ENCODE data around the gene HOXA5.

HOXA5 gene

DNA sequence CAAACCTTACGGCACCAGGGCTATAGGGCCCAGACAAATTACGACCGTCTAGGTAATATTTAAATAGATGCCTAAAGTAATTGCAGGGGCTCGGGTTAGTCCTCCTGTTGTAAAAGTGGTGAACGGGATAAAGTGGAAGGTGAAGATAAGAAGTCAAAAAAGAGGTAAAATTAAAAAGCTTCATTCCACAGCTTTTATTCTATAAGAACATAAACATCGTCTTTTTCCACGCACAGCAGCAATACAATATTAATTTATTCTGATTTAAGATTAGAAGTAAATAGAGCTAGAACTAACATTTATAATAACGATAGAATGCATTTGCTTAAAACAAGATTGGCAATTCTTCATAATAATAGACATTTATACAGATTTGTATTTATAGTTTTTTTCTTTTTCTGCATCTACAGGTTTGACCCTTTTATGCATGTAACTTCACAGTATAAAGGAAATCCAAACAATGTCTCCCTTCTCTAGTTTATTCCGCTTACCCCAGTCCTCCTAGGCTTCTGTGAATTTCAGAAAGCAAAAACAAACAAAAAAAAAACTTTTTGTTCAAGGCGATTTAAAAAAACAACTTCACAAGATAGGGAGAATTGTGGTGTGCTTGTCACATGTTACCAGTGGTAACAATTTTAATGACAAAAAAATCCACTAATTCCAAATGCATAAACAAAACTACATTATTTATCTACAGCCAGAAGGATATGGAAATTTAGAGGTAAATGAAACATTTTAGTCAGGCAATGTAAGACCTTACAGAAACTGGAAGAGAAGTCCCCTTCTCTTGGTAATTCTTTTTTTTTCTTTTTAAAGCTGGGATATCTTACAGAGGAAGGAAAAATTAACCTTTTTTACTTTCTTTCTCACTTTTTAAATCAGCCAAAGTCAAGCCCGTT, 27.2 kb upstream of the HOXA5 start:
- no peak for DNase-seq

- no peak for DNase-seq
These were observed 26.4 kb upstream of the HOXA5 start for GRCh38 chr7:27169658-27170425.

- DNase-seq = no peak
These were observed 24.9 kb upstream of the HOXA5 start for GRCh38 chr7:27168265-27168947.

GRCh38 chr7:27167916-27168264, 24.4 kb upstream of the HOXA5 start:
- no peak for DNase-seq

DNA sequence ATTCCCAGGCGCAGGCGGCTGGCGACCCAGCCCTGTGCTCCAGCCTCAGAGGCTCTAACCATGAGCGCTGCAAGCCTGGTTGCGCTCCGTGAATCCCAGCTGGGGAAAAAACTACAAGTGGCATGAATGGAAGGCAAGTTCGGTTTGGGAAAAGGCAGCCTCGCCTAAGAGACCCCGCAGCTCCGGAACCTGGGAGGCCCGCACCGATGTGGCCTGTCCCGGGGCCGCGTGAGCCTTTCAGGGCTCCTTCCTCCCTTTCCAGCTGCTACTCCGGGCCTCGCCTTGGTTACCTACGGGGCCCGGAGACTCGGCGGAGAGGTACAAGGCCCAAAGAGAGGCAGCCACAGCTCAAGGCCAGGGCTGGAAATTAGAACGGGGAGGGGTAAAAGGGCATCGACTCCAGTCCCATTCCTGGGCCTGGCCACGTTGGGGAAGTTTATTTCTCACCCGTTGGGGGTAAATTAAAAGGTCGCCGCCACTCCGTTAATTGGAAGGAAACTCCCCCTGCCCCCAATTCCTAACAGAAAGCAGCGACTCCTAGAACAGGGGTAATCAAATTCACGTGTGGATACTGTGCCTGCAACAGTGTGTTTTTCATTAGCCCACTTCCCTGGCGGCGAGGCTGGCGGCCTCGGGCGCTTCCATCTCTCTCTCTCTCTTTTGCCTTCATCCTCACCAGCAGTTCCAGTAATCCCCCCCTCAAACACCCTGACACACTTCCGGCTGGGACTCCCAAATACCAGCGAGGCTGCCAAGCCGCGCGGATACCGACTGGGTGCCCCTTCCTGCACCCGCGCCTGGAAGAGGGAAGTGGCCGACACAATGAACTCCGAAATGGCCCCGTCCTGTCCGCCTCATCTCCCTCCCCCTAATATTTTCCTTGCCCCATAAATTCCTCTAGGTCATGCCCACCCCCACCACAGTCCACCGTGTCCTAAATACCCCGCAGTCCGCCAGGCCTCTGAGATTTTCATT, 23.3 kb upstream of the HOXA5 start:
- no peak for DNase-seq

- DNase-seq = no peak
These were observed 22.6 kb upstream of the HOXA5 start for GRCh38 chr7:27165996-27166530.

- DNase-seq = no peak
These were observed 21.9 kb upstream of the HOXA5 start, which contains the start of gene HOXA9 for GRCh38 chr7:27165089-27165995. TSS of gene HOXA9 (minus strand) at chr7:27165537. CDS start at chr7:27165457, 80 bp downstream.

DNA sequence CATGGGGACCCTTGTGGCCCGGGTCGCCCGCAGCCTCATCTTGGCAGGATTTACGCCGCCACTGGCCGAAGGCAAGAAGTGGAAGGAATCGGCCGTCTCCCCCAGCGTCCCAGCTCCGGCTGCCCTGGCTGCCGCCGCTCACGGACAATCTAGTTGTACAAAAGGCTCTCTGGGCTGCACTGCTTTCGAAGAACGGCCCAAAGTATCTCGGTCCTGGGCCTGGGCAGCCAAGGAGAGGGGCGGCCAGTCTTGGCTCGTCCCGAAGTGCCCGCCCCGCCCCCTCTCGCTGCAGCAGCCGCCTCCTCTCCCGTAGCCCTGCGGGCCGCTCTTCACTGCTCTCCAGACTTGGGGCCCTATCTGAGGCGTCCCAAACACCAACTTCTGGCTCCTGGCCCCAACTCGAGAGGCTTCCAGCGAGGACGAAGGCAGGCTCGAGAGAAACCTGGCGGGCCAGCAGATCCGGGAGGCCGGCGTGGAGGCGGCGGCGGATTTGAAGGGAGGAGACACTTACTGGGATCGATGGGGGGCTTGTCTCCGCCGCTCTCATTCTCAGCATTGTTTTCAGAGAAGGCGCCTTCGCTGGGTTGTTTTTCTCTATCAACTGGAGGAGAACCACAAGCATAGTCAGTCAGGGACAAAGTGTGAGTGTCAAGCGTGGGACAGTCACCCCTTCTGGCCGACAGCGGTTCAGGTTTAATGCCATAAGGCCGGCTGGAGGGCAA, 21.0 kb upstream of the HOXA5 start:
- no peak for DNase-seq

DNA sequence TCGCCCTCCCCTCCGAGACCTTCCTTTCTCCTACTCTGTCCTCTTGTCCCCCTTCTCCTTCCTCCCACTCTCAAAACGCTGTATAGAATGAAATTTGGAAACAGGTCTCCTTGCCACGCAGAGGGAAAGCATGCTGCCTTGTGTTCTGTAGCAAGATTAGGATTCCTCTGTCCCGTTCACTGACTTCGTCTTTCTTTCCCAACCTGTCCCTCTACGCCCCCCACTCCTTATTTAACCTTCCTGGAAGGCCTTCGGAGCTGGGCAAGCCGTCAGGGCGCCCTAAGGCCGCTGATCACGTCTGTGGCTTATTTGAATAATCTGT, 20.5 kb upstream of the HOXA5 start:
- DNase-seq = no peak

DNA sequence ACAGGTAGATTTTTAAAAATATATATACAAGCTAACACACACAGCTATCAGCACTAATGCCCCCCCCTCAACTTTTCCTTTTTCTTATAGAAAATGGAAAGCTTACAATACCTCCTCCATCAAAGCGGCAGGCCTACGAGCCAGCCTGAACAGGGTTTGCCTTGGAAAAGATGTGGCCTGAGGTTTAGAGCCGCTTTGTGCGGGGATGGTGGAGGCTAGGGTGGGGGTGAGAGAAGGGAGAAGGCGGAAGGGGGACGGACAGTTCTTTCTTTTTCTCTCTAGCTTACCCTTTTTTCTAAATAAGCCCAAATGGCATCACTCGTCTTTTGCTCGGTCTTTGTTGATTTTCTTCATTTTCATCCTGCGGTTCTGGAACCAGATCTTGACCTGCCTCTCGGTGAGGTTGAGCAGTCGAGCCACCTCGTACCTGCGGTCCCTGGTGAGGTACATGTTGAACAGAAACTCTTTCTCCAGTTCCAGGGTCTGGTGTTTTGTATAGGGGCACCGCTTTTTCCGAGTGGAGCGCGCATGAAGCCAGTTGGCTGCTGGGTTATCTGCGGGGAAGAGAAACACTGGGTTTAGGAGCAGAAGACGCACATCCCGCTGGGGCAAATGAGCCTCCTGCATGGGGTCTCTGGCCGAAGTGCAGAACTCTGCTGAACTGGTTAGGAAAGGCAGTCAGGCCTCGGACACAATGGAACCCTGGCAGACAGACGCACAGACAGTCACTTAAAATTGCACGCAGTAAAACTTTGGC, 20.0 kb upstream of the HOXA5 start:
- DNase-seq = no peak

DNA sequence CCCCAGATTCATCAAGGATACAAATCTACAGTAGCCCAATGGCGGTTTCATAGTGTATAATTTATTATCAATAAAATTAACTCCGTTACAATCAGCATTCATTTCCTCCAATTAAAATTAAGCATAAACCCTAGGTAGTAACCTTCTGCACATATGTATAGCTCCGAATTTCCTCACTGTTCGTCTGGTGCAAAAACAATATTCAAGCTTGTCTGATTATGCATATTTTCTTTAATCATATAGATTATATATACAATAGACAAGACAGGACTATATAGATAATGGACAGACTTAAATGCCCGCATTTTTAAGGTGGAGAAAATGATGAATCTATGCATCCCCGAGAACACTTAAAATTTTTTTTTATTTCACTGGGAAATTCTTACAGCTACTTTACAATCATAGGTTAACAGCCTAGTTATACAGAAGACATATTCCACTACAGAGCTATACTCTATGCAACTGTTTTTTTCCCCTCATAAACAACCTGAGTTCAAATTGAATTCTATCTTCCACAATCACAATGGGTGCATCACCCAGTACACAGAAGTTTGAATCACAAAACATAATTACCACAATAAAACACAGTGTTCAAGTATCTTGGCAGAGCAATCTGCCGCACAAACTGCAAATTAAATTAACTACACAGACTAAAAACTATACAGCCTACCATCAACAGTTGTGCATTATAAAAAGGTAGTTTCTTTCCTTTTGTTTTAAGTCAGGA, 19.2 kb upstream of the HOXA5 start:
- DNase-seq = no peak

DNA sequence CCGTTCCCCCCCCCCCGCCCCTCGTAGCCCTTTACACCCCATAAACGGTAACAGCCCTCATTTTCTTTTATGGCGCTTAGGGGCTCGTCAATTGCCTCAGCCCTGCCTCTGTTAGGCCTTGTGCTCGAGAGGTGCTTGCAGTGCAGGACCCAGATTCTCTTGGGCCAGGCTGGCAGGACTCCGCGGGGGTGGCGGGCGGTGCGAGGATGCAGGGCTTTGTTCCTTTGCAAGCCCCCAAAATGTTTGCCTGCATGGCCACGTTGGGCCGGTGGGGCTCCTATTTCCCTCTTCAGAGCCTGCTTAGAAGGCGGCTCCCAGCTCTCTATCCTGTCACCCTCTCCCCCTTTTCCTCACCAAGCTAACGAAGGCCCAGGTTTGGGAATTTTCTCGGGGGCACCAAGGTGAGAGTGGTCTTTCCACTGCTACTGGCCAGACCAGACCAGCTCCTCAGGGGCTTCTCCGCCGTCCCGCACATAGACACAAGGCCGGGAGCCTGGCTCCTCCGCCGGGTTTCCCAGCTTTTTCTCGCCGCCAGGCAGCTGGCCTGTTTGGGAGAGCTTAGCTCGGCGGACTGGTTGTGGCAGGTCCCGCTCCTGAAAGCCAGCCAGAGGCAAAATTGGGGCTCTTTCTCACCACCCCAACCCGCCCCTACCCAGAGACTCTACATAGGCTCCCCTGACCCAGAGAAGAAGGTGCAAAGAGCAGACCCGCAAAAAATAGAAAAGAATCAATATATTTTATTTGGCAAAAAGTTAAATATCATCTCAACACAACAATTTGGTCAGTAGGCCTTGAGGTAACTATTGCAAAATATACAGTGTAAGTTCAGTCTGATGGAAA, 18.5 kb upstream of the HOXA5 start:
- DNase-seq = no peak

GRCh38 chr7:27161214-27161720, 17.8 kb upstream of the HOXA5 start:
- DNase-seq = no peak

GRCh38 chr7:27160546-27161213, 17.2 kb upstream of the HOXA5 start:
- DNase-seq = peak; percentile 69

DNA sequence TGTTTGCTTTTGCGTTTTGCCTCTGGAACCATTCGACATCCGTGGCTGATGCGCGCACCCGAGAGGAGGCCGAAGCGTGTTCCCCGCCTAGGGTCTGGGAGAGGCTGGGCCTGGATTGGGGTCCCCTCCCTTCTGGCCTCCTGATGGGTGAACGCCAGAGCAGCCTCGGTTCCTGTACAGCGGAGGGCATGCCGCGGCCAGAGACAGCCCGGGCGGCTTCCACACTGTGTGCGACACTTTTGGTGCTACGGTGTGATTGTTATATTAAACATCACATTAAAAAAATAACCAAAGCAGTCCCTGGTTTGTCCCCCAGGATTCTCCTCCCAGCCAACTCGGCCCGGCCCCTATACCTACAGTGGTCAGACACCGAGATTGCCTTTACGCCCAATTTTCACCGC, 16.7 kb upstream of the HOXA5 start:
- no peak for DNase-seq

- DNase-seq = no peak
These were observed 16.0 kb upstream of the HOXA5 start for GRCh38 chr7:27159266-27160144.

All from NCI-H226 (cell line).